Keratinocyte (primary cell): ENCODE results near the gene CRTAP. TPM values are rescaled to one million over a fixed set of nuclear protein-coding genes. Genes with fewer than 3 reads are reported as not detected.

Experiments used
- DNase-seq: peaks from one replicate; pipeline ENCODE4 v3.0.0-alpha.2; 2011; ENCODE audit warnings: low read depth, missing footprints, low spot score
- FAIRE-seq: peaks from 2 replicates; lab custom pipeline; 2011; peaks lifted over from hg19 to GRCh38; lab: Jason Lieb, UNC
- H2AFZ ChIP-seq: 2 replicates; pipeline ENCODE4 v1.6.0; 2012; ENCODE audit warnings: low read length, control low read depth, inconsistent platforms; ENCODE audit not compliant: control insufficient read depth
- H3K27ac ChIP-seq: 2 replicates; pipeline ENCODE4 v1.5.1; 2011; ENCODE audit warnings: low read length; ENCODE audit not compliant: control insufficient read depth, insufficient read depth
- H3K27me3 ChIP-seq: 3 replicates; pipeline ENCODE4 v1.6.0; 2011; ENCODE audit warnings: low read length; ENCODE audit not compliant: control insufficient read depth, insufficient read depth; ENCODE audit errors: extremely low read depth
- H3K36me3 ChIP-seq, 2 experiments: 2 replicates in 1 of 2; 3 replicates in 1 of 2; pipeline ENCODE4 v1.5.1; 2011; ENCODE audit warnings: low read length in 2 of 2, mild to moderate bottlenecking in 1 of 2; ENCODE audit not compliant: control insufficient read depth in 2 of 2, insufficient read depth in 2 of 2; ENCODE audit errors: extremely low read depth in 1 of 2
- H3K4me1 ChIP-seq: 3 replicates; pipeline ENCODE4 v1.5.1; 2011; ENCODE audit warnings: low read length; ENCODE audit not compliant: control insufficient read depth, insufficient read depth; ENCODE audit errors: extremely low read depth
- H3K4me2 ChIP-seq: 3 replicates; pipeline ENCODE4 v1.6.0; 2011; ENCODE audit warnings: low read depth, low read length; ENCODE audit not compliant: control insufficient read depth, insufficient read depth; ENCODE audit errors: extremely low read depth
- H3K4me3 ChIP-seq, 3 experiments: fragments of 200-600 bp in 1 of 3; sonication (generic) in 1 of 3; 2 replicates in 2 of 3; 3 replicates in 1 of 3; pipeline ENCODE4 v1.5.1; 2011 to 2016; ENCODE audit warnings: low read length in 3 of 3, mild to moderate bottlenecking in 3 of 3, control low read depth in 2 of 3, inconsistent platforms in 1 of 3, low read depth in 1 of 3, mixed read lengths in 1 of 3, mixed run types in 1 of 3, moderate library complexity in 1 of 3; ENCODE audit not compliant: control insufficient read depth in 2 of 3, insufficient read depth in 2 of 3; ENCODE audit errors: extremely low read depth in 1 of 3
- H3K79me2 ChIP-seq: 2 replicates; pipeline ENCODE4 v1.6.0; 2012; ENCODE audit warnings: low read length; ENCODE audit not compliant: control insufficient read depth, insufficient read depth
- H3K9ac ChIP-seq: 3 replicates; pipeline ENCODE4 v1.6.0; 2011; ENCODE audit warnings: low read length; ENCODE audit not compliant: control insufficient read depth, insufficient read depth; ENCODE audit errors: extremely low read depth
- H3K9me1 ChIP-seq: 3 replicates; pipeline ENCODE4 v1.6.0; 2011; ENCODE audit warnings: low read length; ENCODE audit not compliant: control insufficient read depth, insufficient read depth; ENCODE audit errors: extremely low read depth
- H3K9me3 ChIP-seq: 2 replicates; pipeline ENCODE4 v1.5.1; 2012; ENCODE audit warnings: low read depth, low read length; ENCODE audit not compliant: control insufficient read depth
- H4K20me1 ChIP-seq: 3 replicates; pipeline ENCODE4 v1.6.0; 2011; ENCODE audit warnings: low read length; ENCODE audit not compliant: control insufficient read depth, insufficient read depth; ENCODE audit errors: extremely low read depth
- CTCF ChIP-seq, 3 experiments: IDR thresholded peaks in 1 of 3; conservative IDR thresholded peaks in 1 of 3; optimal IDR thresholded peaks in 1 of 3; 2 replicates in 2 of 3; 3 replicates in 1 of 3; pipeline versions ENCODE3 to v1.5.1; 2011; ENCODE audit warnings: low read length in 3 of 3, mild to moderate bottlenecking in 3 of 3, moderate library complexity in 2 of 3, control low read depth in 1 of 3, inconsistent platforms in 1 of 3; ENCODE audit not compliant: insufficient read depth in 2 of 3; ENCODE audit errors: extremely low read depth in 1 of 3
- EZH2 ChIP-seq: IDR thresholded peaks from one replicate; pipeline ENCODE4 v1.6.1; 2012; ENCODE audit warnings: inconsistent platforms, mild to moderate bottlenecking, low read length, moderate library complexity
- dilution Hi-C: fragments of 300-500 bp; cut with MboI; formaldehyde crosslinking; loops from one replicate; pipeline ENCODE4 v1.7.0; 2020; ENCODE audit warnings: low sequenced_read_pairs; ENCODE audit not compliant: extremely low pct_ligation_motif_present
- polyA plus RNA-seq, 5 experiments: library from polyadenylated mRNA; depleted of rRNA in 3 of 5; stranded (reverse) in 3 of 5; stranded (forward) in 1 of 5; unstranded in 1 of 5; fragments of >200 nt; gene quantifications; 1 replicate in 1 of 5; 2 replicates in 3 of 5; 3 replicates in 1 of 5; pipeline versions ENCODE4 v1.2.1 to v1.2.3, GENCODE V29; 2011 to 2012; ENCODE audit warnings: missing spikeins in 2 of 5, low read depth in 1 of 5, low replicate concordance in 1 of 5

Gene CRTAP
- polyA plus RNA-seq, 1 donor (not counting 4 experiments of a cell fraction or from before 2014, with no cell fraction given) = 170 TPM

GRCh38 chr3:33132019-33132360 lies 18.2 kb downstream of the CRTAP start:
- DNase-seq (no peak), FAIRE-seq (no peak)
- Histone ChIP-seq H3K4me1 (peaks cover 3% of the 10 kb centered on the region), H3K27ac (no peak overlapping the region), H3K27me3 (no peaks in the 10 kb centered on the region), H3K9me1 (no peaks in the 10 kb centered on the region), H3K4me3 (no peak overlapping the region), H2AFZ (no peak overlapping the region), H3K36me3 (peaks cover 15 to 28% of the 10 kb centered on the region in 2 experiments), H3K79me2 (no peaks in the 10 kb centered on the region), H3K4me2 (no peak overlapping the region), H3K9ac (no peak overlapping the region), H4K20me1 (no peaks in the 10 kb centered on the region), H3K9me3 (no peaks in the 10 kb centered on the region)
- dilution Hi-C loops = no loop called here
- no peak for TF ChIP-seq EZH2
- no peak for TF ChIP-seq CTCF (optimal IDR thresholded peaks at IDR 0.05 in 1 of 3, IDR thresholded peaks at IDR 0.05 in 1 of 3, conservative IDR thresholded peaks at IDR 0.05 in 1 of 3; ENCODE audit: extremely low read depth in 1 of 3, insufficient read depth in 2 of 3, low read length in 3 of 3)

GRCh38 chr3:33134026-33134625 lies 20.3 kb downstream of the CRTAP start:
- no peak overlapping the region for H2AFZ ChIP-seq
- H3K36me3 ChIP-seq = peaks cover 17 to 28% of the 10 kb centered on the region in 2 experiments
- dilution Hi-C loops = no loop called here
- no peaks in the 10 kb centered on the region for H3K9me1 ChIP-seq
- no peaks in the 10 kb centered on the region for H3K79me2 ChIP-seq
- no peak for DNase-seq
- no peaks in the 10 kb centered on the region for H3K9me3 ChIP-seq
- H3K4me3 ChIP-seq = no peak overlapping the region
- peaks cover 3% of the 10 kb centered on the region for H3K4me1 ChIP-seq
- H4K20me1 ChIP-seq = no peaks in the 10 kb centered on the region
- H3K4me2 ChIP-seq = no peak overlapping the region
- H3K9ac ChIP-seq = no peak overlapping the region
- H3K27me3 ChIP-seq = no peaks in the 10 kb centered on the region
- no peak overlapping the region for H3K27ac ChIP-seq
- no peak for FAIRE-seq
- TF ChIP-seq EZH2 (no peak), CTCF (optimal IDR thresholded peaks at IDR 0.05 in 1 of 3, IDR thresholded peaks at IDR 0.05 in 1 of 3, conservative IDR thresholded peaks at IDR 0.05 in 1 of 3; ENCODE audit: extremely low read depth in 1 of 3, insufficient read depth in 2 of 3, low read length in 3 of 3) (no peak)
